Stimulated activated CD8-positive, alpha-beta memory T cell treated with anti-CD3 and anti-CD28 coated beads, Interleukin-2, amount 100 ng/mL, for 1 hour (primary cell): Measurements from ENCODE around the gene AZIN2.
"Not testable (repeated sequence)": the region's sequence is repeated elsewhere in the genome, so short reads cannot be mapped to it uniquely, and the experiment has no call there.

Experiments used
- DNase-seq, 2 donors: peaks; one replicate each; pipeline ENCODE4 v3.0.0-alpha.2; 2020; ENCODE audit warnings: low read depth in 2 of 2

Gene AZIN2

DNA sequence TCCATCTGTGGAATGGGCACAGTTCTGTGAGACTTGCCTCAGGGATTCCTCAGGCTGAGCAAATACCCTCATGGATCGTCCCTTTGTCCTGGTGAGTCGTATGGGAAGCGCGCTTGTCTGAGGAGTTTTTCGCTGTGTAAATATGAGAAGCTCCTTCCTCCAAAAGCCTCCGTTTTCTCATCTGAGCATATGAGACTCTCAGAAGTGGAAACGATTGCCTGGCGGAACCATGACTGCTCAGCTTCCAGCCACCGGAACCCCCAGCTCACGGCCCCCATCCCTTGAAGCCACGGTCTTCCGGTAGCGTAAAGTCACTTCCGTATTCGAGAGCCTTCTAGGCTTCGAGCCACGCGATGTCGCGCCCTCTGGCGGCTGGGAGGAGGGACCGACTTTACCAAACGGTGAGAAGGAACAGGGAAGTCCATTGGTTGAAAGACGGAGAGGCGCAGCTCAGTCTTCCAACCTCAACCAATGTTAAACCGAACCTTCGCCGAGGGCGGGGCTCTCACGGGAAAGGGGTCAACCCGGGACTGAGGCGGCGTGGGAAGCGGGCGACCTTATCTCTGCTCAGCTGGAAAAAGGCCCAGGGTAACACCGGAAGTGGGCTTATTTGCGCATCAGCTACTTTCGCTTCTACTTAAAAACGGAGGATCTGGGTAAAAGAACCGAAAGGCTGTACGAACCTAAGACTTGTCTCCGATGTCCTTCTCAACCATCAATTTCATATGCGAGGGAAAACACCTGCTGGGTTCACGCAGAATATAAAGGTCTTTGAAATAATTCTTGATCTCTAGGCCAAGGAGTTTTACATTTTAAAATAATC is 46.3 kb downstream of the AZIN2 start:
- peak; percentile 97 for DNase-seq

DNA sequence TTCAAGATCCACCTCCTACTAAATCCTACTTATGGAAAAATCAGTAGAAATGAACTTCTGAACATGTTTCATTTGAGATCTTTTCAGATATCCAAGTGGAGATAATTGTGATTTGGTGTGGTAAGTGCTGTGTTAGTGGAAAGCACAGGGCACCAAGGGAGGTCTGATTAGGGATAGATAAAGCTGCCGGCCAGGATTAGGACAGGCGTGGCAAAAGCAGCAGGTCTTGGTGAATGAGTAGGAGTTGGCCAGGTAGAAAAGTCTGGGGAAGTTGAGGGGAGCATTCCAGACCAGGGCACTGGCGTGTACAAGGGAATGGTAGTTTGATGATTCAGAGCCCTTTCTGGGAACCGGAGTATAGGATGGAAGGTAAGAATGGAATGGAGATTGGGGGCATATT is 47.8 kb downstream of the AZIN2 start:
- DNase-seq, result no peak

DNA sequence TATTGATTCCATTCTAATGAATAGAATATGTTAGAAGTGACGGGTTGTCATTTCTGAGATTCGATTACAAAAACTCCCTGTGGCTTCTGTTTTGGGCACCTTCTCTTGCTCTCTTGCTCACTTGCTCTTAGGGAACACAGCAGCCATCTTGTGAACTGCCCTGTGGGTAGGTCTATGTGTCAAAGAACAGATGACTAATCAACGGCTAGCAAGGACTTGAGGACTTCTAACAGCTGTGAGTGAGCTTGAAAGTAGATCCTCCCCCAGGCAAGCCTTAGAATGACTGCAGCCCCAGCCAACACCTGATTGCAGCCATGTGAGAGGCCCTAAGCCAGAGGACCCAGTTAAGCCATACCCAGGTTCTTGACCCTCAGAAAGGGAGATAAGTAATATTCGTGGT is 49.3 kb downstream of the AZIN2 start:
- no peak for DNase-seq

DNA sequence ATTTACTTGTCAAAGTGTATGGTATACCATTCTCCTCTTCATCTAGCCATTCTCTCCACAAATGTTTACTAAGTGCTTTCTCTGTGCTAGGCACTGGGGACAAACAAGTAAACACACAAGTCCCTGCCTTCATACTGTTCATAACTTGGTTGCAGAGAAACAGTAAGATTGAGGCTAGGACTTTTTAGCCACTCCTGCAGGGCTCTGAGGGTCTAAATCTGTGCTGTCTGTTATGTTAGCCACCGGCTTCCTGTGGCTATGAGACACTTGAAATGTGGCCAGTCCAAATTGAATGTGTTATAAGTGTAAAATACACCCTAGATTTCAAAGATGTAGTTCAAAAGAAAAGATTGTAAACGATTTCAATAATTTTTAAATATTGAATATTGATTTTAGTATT is 50.2 kb downstream of the AZIN2 start:
- no peak for DNase-seq

DNA sequence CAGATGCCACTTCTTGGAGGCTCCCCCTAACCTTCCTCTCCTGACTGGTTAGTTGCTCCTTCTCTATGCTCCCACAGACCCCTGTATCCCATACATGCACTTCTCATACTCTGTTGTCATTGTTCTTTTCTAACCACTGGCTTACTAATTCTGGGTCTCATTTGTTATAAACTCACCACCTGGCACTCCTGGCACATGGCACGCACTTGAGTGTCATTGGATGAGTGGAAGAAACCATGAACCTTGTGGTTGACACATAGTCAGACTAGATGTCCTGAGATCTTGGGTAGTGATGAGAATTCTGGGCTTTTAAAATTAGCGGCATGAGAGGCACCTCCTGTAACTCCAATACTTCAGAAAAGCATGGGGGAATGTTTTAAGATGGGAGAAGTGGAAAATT is 51.6 kb downstream of the AZIN2 start:
- DNase-seq, result no peak

DNA sequence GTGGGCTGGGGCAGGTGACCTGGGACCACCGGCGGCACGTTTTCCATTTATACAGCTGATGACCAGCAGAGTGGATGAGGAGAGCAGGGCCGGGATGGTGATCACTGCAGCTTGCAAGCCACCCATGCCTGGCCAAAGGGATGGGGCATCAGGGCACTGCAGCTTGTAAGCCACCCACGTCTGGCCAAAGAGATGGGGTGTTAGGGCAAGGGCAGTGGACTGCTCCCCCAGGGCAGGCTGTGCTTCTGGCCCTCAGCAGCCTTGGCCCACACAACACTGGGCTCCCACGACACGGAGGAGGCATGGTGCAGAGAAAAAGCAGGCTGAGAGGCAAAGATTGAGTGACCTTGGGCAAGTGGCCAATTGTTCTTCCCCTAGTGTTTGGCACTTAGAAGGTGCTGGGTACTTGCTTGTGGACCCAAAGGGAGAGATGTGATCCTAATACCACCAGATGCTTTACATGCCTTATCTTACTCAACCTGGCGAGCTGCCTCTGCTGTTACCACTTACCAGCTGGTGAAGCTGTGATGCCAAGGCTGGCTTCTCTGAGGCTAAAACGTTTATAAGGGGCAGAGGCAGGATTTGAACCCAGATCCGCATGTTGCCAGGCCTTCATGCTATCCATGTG is 52.6 kb downstream of the AZIN2 start:
- DNase-seq, result no peak

DNA sequence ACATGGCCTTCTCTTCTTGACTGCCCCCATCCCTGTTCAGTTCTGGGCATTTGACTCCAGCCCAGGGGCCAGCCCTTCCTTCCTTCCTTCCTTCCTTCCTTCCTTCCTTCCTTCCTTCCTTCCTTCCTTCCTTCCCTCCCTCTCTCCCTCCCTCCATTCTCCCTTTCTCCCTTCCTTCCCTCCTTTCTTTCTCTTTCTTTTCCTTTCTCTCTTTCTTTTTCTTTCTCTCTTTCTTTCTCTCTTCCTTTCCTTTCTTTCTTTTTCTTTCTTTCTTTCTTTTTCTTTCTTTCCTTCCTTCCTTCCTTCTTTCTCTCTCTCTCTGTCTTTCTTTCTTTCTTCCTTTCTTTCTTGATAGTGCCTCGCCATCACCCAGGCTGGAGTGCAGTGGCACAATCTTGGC is 55.1 kb downstream of the AZIN2 start:
- not testable (repeated sequence) for DNase-seq

DNA sequence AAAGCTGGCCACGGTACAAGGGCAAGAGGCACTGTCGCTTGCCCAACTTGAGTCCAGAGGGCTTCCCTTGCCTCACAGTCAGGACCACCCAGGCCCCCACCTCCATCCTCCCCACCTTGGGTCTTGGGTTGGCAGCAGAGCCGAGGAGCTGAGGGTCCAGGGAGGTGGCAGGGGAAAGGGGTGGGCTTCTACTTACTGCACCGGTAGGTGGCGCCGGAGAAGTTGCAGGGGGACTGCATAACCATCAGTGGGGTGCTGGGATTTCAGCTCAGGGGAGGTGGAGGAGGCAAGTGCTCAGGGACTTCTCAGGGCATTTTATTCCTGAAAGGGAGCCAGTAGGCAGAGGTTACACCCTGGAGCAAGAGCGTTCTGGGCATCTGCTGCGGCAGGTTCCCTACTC is 56.8 kb downstream of the AZIN2 start:
- peak in 1 of 2 donors; percentile 7 for DNase-seq

DNA sequence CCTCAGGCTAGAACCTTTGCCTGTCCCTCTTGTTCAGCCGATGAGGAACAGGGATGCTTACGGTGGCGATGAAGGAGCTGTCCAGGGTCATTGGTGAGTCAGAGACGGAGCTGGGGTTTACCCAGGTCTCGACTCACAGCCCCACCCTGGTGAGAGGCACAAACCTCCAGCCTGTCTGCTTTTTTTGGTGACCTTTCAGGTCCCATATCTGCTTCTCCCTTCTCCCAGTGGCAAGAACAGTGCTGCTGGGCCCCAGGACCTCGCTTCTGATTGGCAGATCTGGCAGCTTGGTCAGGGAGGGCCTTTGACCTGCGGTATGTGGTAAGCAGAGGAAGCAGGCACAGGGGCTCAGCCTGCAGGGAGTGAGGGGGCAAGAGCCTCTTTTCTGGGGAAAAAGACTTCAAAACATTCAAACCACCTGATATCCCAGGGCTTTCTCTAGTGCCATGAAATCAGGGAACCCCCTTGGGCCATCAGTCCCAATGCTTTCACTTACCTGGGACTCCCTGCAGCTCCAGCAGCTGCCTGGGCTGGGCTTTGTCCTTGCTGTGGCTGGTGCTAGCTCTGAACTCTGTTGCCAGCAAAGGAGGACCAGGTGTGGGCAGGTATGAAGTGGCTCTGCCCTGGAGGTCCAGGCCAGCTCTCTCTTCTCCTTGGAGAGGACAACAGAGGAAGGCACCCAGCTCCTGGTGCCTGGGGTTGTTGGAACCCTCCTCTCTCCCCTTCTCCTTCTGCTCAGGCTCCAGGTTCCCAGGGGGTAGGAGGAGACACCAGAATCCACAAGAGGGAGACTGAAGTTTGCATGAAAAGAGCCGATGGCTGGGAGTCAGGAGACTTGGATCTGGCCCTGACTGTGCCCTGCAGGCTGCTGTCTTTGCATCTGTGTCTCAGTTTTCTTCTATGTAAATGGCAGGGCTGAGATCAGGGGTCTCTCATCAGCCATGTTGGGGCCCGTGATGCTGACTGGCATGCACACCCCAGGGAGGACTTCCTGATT is 59.5 kb downstream of the AZIN2 start:
- no peak for DNase-seq

DNA sequence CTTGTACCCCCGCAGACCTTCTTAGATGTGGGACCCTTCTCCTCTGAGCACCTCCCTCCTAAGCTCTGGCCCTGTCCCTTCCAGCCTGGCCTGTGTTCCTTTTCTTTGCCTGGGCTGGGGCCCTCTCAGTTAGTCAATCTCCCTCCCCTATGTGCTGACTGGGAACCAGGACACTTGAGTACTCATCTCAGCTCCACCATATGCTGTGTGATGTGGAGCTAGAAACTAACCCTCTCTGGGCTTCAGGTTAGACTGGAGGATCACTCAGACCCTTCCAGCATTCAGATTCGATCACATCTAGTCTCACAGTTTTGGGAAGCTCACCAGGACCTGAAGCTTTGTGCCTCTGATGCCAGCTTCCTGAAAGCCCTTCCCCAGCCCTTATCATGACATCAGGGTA is 60.3 kb downstream of the AZIN2 start:
- DNase-seq, result no peak

DNA sequence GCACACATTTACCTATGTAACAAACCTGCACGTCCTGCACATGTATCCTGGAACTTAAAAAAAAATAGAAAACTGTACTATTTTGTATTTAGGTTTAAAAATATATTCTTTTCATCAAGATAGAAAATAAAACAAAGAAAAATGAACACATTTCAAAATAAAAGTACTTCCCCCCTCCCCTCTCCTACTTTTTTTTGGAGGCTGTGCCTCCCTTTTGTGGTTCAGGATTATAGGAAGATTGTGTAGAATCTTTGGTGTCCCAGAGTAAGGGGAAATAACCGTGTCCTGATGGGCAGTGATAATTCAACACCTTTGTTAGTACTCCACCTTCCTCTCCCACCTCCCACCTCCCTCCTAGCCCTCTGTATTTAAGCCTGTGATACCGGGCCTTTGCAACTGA is 60.8 kb downstream of the AZIN2 start:
- no peak for DNase-seq

DNA sequence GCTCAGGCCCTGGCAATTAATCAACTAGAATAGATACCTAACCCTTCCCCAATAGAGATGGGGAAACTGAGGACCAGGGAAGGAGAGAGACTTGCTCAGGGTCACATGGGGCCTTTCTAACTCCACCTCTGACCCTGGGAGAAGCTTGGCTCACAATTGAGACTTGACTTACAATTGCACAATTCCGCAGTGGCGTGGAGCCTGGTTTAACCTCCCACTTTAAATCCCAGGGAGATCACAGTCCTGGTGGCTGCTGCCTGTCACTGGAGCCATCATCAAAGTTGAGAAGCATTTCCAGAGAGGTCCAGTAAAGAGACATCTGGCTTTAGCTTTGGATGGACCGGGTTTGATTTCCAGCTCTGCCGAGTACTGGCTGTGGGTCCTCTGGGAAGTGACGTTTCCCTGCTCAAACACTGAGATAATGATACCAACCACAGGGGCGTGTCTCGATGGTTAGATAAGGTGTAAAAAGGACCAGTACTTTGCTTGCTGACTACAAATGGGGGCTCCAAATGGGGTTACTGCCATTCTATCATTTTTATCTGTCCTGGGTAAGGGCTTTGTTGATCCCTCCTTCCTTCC is 61.6 kb downstream of the AZIN2 start:
- DNase-seq, result no peak

DNA sequence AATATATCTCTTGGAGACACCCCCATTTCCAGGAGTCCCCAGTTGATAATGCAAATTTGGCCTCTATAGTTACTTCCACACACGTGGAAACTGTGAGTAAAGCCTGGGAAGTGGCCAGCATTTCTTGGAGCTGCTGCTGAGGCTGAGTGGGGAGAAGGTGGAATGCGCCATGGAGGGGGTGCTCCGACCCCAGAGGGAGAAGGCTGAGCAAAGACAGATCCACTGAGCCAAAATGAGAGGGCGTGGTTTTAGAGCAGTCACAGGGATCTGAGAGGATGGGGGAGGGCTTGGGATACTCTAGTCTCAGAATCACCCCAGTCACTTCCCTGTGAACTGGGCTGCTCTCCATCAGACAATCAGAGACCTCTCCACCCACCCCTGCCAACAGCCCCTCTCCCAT is 62.2 kb downstream of the AZIN2 start:
- no peak for DNase-seq

DNA sequence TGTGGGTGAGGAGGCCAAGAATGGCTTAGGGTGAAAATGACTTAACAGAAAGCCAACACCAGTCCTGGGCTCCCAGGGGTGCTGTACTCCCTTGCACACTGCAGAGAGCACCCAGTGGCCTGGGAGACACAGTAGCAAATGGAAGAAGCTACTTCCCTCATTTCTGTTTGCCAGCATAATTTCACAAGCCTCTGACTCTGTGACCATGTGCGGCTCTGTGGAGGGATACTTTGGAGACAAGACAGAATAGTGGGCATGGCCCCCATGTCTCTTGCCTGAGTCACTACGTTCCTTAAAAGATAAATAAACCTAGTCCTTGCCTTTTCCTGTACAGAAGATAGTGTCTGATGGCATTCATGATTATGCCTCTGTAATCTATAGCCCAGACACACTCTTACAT is 62.7 kb downstream of the AZIN2 start:
- no peak for DNase-seq

DNA sequence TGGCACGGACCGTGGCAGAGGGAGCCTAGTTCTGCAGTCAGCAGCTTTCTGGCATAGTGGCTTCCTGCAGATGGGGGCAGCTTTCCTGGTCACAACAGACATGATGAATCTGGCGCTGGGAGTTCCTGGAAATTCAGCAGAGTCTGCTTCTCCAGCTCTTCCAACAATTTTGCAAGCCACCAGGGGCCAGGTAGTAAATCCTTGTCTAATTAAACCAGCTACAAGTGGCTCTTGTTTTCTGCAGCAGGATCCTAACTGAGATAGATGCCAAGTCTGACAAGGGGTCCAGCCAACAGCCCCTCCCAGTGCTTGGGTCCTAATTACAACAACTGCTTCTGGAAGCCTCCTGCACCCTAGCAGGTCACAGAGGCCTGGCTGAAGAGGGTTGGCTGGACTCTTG is 65.0 kb downstream of the AZIN2 start:
- DNase-seq, result no peak

DNA sequence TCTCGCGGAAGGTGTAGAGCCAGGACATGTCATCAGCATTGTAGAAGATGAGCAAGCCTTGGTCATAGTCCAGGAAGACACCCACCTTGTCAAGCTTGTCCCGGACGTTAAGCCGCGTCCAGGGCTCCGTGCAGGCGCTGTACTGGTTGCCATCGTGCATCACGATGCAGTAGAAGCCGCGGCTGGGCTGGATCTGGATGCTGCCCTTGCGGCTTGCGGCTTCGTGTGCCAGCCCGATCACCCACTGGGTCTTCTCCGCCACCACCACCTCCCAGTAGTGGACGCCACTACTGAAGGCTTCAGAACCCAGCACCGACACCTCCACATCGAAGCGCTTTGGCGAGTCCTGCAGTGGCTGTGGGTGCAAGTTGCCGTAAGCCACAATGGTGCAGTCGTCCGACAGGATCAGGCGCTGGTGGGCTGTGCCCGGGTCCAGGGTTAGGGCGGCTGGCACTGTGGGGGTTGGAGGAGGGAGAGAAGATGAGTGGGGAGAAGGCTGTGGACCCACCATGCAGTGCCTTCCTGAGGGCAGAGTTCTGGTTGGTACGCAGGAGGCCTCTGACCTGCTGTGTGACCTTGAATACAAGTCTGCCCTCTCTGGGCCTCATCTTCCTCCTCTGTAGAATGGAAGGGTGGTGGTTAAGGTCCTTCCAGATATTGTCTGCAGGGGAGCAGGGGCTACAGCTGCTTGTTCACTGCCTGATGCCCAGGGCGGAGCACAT is 66.5 kb downstream of the AZIN2 start:
- DNase-seq, result no peak

DNA sequence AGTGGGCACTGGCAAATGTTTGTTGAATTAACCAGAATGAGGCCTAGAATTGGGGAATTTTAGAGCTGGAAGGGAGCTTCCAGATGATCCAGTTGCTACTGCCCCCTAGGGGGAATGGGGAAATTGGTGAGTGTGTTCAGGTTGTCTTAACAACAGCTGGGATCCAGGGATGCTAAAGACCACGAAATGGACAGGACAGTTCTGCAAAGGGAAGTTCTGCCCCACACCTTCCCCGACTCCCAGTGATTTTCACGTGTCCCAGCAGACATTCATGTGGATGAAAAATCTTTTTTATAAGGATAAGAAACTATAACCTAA is 67.0 kb downstream of the AZIN2 start:
- DNase-seq, result no peak

DNA sequence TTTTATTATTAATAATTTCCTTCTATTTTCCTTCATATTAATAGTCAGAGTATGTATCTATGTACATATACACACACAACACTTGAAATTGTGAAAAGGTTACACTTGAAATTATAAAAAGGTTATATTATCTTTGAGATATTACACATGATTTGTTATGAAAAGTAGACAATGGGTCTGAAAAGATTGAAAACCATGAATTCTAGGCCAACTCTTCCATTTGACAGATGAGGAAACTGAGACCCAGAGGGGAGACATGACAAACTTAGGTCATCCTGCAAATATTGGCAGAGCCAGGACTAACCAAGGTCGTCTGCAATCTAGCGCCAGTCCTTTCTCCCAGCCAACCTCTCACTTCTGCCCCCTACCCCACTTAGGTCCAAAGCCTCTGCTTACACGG is 67.7 kb downstream of the AZIN2 start:
- DNase-seq, result no peak

DNA sequence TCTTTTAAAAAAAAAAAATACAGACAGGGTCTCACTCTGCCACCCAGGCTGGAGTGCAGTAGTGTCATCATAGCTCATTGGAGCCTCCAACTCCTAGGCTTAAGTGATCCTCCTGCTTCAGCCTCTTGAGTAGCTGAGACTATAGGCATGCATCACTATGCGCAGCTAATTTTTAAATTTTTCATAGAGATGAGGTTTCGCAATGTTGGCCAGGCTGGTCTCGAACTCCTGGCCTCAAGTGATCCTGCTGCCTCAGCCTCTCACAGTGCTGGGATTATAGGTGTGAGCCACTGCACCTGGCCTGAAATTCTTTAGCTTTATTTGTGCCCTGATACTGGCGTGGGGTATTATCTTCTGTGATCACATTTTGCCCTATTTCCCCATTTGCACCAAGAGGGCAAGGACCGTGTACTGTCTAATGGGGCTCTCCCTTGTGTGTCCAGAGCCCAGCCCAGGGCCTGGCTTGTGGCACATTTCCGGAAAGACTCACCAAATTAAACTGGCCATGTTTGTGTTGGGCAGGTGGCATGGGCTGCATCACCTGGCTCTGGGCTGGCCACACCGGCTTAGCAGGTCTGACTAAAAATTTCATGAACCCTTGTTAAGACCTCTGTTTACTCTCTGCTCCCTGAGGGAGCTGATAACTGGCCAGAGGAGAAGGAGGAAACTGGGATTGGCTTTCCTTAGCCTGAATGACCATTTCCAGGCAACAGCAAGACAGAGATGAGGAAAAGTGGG is 68.7 kb downstream of the AZIN2 start:
- DNase-seq, result no peak

DNA sequence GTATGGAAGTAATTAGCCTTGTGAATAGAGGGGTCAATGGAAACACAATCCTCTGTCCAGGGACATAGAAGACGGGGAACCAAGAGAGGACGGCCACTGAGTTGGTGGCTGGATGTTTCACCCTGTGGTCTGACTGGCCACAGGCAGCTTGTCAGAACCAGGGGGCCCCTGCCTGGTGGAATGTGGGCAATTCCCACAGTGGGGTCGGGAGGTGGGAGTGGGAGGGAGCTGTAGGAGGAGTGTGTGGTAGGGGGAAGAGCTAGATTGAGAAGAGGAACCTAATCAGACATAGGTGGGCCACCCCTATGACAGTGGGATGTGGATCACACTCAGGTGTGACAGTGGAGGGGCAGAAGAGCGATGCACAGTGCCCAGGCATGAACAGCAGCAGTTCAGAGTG is 69.6 kb downstream of the AZIN2 start:
- no peak for DNase-seq

DNA sequence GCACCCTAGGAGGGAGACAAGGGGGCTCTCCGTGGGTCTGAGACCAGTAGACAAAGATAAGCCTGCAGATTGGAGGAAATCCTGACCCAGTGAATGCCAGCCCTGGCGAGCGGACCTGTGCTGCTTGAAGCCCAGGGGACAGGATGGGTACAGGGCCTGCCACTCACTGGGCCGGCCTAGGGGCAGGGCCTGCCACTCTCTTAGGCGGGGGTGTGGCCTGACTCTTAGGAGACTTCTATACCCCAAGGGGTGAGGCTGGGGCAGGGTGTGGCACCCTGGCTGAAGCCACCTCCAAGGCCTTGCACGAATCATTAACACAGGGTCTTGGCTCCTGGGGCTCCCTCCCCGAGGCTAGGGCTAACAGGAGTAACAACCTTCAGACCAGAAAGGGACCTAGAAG is 70.2 kb downstream of the AZIN2 start:
- no peak for DNase-seq
